AG08396 (cell line): ENCODE measurements around the gene STEAP3.
"Not testable (repeated sequence)": the region's sequence is repeated elsewhere in the genome, so short reads cannot be mapped to it uniquely, and the experiment has no call there.

ENCODE experiments used
- DNase-seq: peaks from one replicate; pipeline ENCODE4 v3.0.0; 2012; ENCODE audit warnings: low spot score, mixed read lengths

The STEAP3 gene

DNA sequence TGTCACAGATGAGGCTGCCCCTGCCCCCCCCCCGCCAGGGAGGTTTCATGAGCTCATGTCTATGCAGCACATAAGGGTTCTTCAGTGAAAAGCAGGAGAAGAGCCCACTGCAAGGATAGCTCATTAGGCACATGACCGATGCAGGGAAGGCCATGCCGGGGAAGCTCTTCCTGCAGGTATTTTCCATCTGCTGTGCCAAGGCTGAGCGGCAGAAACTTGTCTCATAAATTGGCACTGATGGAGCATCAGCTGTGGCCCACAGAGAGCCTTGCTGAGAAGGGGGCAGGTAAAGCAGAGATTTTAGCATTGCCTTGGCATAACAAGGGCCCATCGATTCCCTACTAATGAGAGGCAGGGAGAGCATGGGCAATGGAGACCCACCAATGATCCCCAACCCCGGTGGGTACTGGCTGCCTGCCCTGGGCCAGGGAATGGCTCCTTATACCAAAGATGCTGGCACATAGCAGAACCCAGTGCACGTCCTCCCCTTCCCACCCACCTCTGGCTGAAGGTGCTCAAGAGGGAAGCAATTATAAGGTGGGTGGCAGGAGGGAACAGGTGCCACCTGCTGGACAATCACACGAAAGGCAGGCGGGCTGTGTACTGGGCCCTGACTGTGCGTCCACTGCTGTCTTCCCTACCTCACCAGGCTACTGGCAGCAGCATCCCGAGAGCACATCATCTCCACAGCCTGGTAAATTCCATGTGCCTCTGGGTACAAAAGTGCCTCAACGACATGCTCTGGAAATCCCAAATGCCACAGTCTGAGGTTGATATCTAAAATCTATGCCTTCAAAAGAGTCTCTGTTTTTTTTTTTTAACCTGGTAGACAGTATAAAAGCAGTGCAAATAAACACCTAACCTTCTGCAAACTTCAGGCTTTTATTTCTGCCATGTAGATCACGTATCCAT, 41.4 kb downstream of the STEAP3 start:
- DNase-seq: peak; percentile 64

DNA sequence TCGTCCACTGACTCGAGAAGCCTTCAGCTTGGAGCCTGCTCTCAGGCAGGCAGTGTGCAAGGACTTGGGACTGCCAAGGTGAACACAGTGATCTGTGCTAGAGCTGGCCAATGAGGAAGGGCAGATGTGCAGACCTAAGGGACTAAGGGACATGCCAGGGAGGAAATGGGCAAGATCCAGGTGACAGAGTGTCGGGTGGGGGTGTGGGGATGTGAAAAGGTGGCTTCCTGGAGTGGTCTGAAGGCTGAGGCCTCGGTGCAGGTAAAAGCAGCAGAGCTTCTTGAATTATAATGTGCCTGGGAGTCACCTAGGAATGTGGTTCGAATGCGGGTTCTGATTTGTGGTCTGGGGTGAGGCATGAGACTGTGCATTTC, 42.0 kb downstream of the STEAP3 start:
- DNase-seq: no peak

DNA sequence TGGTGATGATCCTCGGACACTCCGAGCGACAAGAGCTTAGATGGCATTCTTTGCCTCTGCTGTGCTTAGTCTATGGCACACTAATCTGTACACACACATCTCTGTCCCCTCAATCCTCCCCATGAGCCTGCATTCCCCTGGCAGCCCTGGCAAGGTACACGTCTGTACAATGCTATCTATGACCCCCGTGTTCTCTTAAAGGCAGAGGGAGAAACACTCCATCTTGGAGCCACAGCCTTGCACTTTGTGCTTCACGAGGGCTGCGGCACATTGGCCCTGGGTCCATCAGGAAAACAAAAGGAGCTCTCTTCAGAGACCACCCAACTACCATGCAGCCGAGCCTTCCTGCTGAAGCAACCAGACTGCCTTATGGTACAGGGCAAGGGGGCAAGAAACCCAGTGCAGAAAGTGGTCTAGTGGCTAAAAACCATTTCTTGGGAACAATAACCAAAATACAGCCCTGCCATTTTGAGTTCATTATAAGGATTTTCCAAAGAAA, 42.5 kb downstream of the STEAP3 start:
- DNase-seq: no peak

DNA sequence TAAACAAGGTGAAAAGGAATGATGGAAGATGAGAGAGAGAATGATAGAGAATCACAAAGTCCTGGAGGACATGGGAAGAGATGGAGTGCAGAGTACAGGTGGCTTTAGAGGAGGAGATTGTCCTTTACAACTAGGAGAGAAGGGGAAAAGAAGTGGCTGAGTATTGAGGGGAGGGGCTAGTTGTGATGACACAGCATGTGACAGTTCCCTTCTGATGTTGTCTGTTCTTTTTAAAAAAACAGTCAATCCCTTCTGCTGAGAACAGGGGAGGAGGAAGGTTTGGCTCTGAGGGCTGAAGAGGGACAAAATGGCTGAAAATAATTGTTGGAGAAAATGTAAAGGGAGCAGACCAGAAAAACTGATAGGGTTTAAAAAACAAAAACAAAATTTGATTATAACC, 44.0 kb downstream of the STEAP3 start:
- no peak for DNase-seq

DNA sequence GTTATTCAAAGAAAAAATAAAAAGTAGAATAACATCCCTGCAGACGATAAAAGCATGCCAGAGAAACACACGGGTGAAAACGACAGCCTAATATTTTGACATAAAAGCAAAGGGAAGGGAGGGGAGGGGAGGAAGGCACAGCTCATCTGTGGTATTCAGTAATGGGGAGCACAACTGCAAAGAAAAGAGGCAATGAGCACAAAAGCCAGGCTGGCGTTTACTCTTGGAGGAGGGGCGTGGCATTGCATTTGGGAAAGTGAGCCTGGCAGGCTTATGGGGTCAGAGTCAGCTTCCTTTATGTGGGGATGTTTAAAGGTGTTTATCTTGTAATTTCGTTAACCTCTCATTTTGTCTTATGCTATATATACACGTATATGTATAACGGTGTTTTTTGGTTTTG, 53.2 kb downstream of the STEAP3 start:
- DNase-seq: no peak

DNA sequence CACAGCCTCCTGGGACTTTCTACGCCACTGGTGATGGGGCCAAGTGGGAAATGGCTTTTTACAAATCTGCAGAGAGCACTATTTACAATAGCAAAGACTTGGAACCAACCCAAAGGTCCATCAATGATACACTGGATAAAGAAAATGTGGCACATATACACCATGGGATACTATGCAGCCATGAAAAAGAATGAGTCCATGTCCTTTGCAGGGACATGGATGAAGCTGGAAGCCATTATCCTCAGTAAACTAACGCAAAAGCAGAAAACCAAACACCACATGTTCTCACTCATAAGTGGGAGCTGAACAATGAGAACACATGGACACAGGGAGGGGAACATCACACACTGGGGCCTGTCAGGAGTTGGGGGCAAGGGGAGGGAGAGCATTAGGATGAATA, 54.8 kb downstream of the STEAP3 start:
- DNase-seq: not testable (repeated sequence)

DNA sequence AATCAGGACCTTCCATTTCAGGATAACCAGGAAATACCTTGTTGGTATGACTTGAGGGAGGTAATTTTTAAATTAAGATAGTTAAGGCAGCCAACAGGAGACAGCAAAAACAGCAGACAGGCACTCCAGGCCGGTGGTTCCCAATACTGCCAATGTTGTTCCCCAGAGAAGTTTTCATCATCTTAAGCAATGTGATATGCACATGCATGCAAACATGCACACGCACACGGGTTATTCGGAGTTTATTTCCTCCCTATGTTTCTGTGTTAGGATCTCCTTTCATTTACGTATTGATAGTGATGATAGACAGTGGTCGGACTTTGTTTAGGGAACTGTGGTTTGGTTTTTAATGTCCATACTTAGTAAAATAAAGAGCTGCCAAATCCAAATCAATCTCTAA, 55.3 kb downstream of the STEAP3 start:
- no peak for DNase-seq

DNA sequence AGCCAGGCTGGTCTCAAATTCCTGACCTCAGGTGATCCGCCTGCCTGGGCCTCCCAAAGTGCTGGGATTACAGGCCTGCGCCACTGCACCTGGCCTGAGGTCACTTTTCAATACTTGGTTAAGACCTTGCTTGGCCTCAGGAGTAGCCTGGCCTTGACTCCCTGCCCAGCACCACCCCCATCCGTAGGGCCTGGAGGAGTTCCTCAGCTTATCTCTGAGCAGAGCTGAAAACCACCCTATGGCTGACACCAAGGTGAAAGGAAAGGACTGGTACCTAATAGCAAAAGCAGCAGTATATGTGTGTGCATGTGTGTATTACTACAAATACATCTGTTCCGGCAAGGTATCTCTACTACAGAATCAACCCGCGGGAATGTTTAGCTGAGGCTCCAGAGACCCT, 56.0 kb downstream of the STEAP3 start:
- DNase-seq: no peak

DNA sequence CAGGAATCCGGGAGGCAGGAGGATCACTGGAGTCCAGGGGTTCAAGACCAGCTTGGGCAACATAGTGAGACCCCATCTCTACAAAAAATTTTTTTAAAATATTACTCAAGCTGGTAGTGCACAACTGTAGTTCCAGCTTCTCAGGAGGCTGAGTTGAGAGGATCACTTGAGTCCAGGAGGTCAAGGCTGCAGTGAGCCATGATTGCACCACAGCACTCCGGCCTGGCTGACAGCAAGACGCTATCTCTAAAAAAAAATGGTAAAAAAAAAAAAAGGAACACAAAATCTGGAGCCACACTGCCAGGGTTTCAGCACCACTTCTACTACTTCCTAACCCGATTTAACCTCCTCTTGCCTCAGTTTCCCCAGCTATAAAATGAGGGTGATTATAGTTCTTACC, 57.0 kb downstream of the STEAP3 start:
- no peak for DNase-seq

DNA sequence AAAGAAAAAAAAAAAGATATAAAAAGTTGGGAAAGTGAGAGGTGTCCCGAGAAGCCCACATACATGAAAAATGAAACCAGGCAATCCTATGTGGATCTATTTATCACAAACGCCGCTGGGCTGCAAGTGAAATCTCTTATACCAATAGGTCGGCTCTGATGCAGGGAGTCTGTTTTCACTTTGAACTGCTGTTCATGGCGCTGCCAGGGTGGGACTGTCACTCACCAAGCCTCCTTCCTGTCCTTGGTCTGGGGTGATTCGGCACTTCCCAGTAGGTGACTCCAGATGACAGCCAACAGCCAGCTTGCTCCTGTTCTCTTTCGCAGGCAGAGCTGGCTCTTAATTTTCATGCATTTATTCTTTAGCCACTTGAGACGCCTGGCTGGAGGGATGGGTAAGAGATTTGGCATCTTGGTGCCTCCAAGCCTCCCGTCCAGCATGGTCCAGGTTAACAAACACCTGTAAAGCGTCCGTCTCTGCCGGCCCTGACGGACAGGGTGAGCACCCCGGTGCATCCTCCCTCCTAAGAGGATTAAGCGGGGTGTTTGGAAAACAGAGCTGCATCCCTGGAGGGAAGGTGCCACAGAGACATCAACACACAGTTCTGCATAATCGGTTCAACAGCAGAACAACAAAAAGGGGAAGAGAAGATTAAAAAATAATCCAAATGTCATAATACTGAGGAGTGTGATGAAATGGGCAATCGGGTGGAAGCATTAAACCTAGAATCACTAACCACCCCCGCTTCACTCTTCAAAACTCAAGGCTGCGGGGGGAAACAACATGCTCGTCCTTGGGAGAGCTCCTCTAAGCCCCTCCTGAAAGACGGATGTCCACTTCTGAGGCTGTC, 58.7 kb downstream of the STEAP3 start:
- DNase-seq: no peak

DNA sequence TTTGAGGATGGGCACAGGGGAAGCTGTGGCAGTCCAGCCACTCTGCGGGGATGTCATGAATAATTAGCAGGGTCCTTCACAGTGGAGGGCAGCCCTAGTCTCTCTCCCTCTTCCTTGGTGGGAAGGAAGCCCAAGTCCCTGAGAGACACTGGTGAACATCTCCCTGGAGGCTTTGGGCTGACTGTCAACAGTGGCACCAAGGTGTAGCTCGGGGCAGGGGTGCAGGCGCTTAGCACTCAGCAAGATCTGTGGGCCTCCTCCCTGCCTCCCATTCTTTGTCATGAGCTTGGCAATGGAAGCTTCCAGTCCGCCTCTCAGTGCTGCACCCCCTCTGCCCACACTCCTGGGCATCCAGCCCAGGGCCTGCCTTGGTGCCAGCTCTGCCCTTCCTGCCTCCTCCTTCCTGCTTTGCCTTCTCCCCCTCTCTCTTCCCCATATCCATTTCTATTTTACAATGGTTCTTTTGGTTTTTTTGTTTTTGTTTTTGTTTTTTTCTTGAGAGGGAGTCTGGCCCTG, 59.4 kb downstream of the STEAP3 start:
- DNase-seq: no peak

DNA sequence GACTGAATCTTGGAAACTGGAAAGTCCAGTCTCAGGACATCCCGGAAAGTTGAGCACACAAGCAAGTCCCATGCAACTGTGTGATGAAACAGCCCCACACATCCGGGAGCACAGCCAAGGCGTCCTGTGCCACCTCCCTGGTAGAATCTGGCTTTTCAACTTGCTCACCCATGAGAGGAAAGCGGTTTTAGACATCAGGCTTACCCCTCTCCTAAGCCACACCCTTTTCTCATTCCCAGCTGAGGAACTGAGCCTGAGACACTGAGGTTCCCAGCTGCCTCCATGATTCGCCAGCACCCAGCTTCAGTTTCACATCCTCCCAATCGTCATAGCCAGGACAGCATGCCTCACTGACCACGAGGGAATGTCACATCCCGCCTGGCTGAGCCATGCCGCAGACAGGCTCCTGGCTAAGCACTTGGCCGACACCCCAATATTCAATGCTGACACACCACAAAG, 60.3 kb downstream of the STEAP3 start:
- peak; percentile 91 for DNase-seq

DNA sequence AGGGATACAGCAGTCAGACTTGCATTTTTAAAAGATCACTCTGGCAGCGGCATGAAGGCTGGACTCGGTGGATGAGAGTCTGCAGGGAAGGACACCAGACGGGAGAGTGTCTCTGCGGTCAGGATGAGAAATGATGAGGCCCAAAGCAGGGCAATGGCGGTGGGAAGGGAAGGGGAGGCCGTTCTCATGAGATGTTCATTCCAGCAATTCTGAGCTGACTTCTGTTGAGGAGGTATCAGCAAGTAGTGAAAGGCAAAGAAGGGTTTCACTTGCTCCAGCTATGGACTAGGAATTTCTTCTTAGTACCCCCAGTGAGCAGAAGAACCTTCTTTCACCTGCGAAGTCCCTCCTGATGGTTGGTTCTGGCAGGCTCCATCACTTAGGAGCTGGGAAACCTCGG, 63.0 kb downstream of the STEAP3 start:
- DNase-seq: no peak

DNA sequence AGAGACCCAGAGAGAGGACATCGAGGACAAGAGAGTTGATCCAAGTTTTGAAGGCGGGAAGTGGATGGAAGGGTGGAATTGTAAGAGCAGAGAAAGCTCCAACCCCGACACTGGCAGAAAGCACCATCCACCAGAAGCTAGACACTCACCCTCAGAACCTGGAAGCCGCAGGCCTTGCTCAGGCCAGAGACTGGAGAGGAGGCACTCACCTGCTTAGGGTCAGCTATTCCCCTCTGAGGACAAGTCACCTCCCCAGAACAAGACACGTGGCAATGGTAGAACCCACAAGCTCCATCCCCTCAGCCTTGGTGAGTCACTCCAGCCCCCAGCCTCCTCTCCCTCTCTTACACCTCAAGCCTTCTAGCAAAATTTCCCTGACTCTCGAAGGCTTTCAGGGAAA, 64.9 kb downstream of the STEAP3 start:
- no peak for DNase-seq

DNA sequence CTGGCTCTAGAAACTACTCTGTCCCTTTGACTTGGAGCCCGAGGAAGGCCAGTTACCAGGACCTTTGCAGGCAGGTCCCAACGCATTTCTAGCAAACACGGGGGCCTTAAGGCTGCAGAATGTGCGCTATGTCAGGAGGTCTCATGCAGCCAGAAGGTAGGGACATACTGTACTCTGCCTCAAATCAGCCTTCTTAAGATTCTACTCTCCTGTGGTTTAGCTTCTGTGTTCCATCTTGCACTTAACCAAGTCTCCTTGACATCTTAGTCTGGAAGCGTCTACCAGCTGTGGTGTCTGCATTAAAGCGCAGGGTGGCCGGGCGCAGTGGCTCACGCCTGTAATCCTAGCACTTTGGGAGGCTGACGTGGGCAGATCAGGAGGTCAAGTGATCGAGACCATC, 65.5 kb downstream of the STEAP3 start:
- DNase-seq: no peak

DNA sequence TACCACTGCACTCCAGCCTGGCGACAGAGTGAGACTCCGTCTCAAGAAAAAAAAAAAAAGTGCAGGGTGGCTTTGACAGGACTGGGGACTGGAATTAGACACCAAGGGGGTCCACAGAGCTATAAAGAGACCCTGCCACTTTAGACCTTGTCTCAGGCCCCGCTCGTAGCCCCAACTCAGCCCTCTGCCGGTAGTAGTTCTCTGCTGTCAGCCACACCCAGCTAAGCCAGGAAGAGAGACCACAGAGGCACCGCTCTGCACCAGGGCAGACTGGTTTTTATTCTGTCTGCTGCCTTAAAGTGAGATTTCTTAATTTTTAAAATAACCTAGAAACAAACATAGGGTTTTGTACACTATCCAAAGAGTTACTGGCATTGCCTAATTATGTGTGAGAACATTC, 66.0 kb downstream of the STEAP3 start:
- DNase-seq: no peak

DNA sequence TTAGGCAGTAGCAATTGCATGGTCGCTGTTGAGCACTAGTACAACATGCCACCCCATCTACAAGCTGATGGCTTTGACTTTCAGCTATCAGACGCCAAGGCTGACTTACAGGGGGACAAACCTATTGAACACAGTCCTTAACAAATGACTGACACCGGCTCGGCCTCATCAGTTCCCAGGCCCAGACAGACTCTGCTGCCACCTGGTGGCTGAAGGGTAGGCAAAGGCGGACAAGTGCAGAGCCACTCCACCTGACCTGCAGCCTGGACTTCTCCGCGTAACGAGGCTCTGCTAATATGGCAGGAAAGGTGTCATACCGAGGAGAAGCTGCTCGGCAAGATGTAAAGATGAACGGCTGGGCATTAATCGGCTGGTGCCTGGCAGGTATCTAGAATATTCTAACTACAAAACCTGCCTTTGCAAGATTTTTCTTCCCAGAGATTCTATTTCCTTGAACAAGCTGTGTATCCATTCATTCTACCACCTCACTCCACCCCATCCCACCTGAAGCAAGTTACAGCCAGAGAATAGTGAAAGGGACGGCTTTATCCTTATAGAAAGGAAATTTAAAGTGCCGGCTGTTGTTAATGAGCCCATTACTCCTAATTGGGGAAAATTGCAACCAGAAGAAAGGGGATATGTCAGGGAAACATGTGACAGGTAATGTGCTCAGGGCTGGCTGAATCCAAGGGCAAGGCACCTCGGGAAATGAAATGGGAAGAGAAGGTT, 67.4 kb downstream of the STEAP3 start:
- peak; percentile 70 for DNase-seq

DNA sequence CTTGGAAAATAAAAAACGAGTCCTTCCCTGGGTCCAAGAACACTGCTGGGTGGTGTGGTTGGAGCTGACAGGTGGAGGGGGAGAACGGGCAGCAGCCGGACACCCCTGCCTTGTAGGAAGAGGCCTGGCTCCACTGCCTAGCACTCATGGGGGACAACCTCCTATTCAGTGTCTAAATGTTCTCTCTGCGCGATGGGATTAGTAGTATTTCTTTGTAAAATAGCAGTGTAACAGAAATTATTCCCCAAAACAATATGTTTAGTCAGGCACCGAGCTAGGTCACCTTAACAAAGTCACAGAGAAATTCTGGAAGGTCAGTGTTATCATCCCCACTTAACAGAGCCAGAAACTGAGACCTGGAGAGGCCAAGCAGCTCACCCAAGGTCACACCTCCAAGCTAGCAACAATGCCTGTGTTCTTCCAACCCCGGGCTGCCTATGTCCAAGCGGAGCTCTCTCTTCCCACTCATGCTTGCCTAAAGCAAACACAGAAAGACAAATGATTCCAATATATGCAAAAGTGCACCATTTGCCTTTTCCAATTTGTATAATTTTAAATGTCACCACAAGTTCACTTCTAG, 68.0 kb downstream of the STEAP3 start:
- DNase-seq: no peak

DNA sequence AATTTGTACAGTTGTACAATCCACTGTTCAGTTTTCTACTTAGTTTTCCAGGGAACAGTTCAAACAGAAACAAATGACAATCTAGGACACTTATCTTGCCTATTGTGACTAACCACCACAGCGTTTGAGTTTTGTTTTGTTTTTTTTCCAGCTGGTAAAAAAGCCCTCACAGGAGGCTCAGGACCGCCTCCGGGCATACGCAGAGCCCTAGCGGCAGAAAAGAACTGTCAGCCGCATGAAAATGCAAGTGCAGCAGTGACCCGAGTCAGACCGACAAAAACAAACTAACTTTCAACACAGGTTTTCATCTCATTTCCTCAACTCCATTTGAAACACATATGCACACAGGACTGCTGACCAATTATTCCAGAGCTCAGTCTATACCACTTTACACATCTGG, 68.6 kb downstream of the STEAP3 start:
- no peak for DNase-seq

DNA sequence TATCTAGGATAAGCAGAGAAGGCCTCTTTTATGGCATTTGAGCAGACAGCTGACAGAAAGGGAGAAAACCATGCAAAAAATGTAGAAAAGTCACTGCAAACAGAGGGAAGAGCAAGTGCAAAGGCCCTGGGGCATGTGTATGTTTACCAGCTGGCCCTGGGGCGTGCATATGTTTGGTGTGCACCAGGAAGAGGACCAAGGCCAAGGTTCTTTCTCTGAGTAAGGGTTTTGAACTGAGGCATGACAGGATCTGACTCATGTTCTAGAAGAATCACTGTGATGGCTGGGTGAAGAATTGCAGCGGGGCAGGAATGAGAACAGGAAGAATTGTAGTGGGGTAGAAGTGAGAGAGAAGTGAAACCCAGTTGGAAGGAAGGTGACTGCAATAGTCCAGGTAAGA, 69.6 kb downstream of the STEAP3 start:
- DNase-seq: no peak

DNA sequence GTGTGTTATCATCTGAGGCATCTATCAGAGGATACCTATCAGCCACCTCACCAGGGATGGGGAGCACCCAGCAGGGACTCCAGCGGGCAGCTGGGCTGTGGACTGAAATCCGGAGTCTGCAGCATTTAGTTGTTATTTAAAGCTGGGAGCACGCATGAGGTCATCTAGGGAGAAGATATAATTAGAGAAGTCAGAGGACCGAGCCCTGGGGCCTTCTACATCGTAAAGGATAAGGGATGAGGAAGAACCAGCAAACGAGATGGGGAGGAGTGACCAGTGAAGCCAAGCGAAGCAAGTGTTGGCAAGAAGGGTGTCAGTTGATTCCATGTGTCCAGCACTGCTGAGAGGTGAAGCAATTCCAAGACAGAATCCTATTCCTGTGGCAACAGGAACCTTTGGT, 70.3 kb downstream of the STEAP3 start:
- DNase-seq: no peak

DNA sequence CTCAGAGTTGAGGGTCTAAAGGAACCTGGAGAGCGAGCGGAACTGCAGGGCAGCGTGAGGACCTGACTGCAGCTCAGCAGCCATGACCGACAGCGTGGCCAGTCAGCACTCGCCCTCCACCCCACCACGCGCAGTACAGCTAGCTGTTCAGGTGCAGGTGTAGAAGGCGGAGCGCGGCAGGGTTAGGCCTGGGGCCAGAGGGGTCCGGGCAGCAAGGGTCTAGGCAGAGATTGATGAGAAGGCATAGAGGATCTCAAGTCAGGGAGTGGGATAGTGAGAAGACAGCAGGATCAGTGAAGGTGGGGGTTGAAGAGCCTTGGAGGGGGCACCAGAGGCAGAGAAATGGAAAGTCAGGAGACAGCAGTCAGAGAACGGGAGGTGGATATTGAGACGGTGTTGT, 71.0 kb downstream of the STEAP3 start:
- DNase-seq: no peak
